RWPE1 (cell line): Measurements from ENCODE around the gene ARV1.

Source experiments
- CTCF ChIA-PET: fragments of 350-600 bp; sonication (Branson Sonifier 250); formaldehyde crosslinking; extraction: SDS; loops from one replicate; lab custom pipeline; 2021; lab: Yijun Ruan, JAX
- POLR2A ChIA-PET: fragments of 400-600 bp; formaldehyde crosslinking; extraction: SDS; loops from one replicate; lab custom pipeline; 2020; ENCODE audit warnings: antibody characterized with exemption; ENCODE audit not compliant: low non-redundant PET; lab: Yijun Ruan, JAX
- DNase-seq: peaks from one replicate; pipeline ENCODE4 v3.0.0; 2012; ENCODE audit warnings: low spot score
- H3K27ac ChIP-seq: fragments of 450-650 bp; 2 replicates; pipeline ENCODE4 v1.5.1; 2017
- TF ChIP-seq, protein P1 (sequence below): fragments of 450-650 bp; conservative IDR thresholded peaks from 2 replicates; pipeline ENCODE4 v1.5.1; 2017; ENCODE audit warnings: low read depth, mild to moderate bottlenecking

Gene ARV1

DNA sequence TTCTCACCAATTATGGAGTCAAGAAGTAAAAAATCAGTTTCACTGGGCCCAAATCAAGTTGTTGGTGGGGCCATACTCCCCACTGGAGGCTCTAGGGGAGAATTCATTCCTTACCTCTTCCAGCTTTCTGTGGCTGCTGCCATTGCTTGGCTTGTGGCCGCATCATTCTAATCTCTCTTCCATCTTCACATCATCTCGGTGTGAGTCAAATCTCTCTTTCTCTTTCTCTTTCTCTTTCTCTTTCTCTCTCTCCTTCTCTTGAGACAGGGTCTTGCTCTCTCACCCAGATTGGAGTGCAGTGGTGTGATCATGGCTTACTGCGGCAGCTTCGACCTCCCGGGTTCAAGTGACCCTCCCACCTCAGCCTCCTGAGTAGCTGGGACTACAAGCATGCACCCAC, 33.1 kb downstream of the ARV1 start:
- DNase-seq: no peak
- no peak overlapping the region for H3K27ac ChIP-seq
- CTCF ChIA-PET: interaction anchor here (0.6 kb wide), 1 partner anchor 401 kb away, joined by 3 read pairs; no protein-coding TSS in a partner anchor
- POLR2A ChIA-PET: no interaction called here
- TF ChIP-seq, protein P1, sequence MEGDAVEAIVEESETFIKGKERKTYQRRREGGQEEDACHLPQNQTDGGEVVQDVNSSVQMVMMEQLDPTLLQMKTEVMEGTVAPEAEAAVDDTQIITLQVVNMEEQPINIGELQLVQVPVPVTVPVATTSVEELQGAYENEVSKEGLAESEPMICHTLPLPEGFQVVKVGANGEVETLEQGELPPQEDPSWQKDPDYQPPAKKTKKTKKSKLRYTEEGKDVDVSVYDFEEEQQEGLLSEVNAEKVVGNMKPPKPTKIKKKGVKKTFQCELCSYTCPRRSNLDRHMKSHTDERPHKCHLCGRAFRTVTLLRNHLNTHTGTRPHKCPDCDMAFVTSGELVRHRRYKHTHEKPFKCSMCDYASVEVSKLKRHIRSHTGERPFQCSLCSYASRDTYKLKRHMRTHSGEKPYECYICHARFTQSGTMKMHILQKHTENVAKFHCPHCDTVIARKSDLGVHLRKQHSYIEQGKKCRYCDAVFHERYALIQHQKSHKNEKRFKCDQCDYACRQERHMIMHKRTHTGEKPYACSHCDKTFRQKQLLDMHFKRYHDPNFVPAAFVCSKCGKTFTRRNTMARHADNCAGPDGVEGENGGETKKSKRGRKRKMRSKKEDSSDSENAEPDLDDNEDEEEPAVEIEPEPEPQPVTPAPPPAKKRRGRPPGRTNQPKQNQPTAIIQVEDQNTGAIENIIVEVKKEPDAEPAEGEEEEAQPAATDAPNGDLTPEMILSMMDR: no peak

DNA sequence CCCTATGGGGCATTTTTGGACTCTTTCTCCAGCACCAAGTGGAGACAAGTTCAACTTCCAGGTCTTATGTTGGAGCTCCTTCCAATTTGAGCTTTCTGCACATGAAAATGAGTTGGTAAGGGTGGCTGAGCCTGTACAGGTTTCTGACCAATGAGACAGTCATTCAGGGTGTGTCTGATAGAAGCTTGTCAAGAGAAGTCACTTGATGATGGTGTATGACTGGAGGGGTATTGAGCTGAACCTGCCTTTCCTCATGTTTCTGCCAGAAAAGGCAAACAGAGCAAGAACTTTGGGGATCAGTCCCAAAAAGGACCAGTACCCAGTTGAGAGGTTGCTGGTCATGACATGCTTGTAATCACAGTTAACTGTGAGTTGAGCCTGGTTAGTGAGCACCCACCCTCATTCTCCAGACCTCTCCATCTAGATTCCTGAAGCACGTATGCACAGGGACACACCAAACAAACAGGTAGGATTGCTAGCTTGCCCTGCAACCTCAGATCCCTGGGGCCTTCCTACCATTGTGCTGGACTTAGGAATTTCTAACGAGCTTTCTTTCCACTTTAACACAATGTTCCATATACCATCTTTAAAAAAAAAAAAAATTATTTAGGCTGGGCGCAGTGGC, 34.6 kb downstream of the ARV1 start:
- CTCF ChIA-PET: interaction anchor here (0.5 to 0.6 kb wide), 2 partner anchors 198 to 222 kb away, joined by 3 to 5 read pairs; no protein-coding TSS in a partner anchor
- H3K27ac ChIP-seq: no peak overlapping the region
- TF ChIP-seq, protein P1: no peak
- DNase-seq: no peak
- POLR2A ChIA-PET: no interaction called here

DNA sequence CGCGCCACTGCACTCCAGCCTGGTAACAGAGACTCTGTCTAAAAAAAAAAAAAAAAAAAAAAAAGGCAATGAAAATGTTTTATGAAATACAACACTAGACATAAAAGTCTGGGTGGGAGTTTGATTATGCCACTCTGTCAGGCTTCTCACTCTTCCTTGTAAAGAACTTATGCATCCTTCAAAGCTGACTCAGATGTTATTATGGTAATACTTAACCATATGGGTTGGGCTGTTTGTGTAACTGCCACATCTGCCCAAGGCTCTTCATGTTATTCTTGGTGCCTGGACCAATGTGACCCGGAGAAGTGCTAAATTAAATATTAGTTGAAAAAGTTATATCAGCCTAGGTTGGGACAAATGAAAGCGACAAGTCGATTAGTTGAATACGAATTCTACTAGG, 37.3 kb downstream of the ARV1 start:
- DNase-seq: no peak
- H3K27ac ChIP-seq: no peak overlapping the region
- ChIA-PET CTCF (interaction anchor here (0.5 kb wide), 1 partner anchor 244 kb away, joined by 5 read pairs; no protein-coding TSS in a partner anchor), POLR2A (no interaction called here)
- TF ChIP-seq, protein P1: no peak

DNA sequence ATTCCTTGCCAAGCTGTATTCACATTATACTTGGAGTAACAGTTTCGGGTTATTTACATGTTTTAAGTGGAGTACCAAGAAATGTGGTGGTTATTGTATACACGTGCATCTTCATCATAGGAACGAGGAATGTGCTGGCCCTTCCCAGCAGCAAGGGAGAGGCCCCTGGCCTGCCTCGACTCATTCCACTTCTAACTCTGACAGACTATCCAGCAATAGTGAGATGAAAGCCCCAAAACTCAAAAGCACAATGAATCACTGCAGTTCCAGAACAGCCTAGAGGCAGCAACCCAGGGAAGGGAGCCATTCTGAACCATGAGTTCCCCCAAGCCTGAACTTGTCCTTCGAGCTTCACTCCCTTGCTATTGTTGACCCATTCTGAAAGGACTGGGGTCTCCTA, 38.1 kb downstream of the ARV1 start:
- TF ChIP-seq, protein P1: no peak
- CTCF ChIA-PET: no interaction called here
- H3K27ac ChIP-seq: peak overlapping the region; percentile 72
- POLR2A ChIA-PET: no interaction called here
- DNase-seq: peak; percentile 49

DNA sequence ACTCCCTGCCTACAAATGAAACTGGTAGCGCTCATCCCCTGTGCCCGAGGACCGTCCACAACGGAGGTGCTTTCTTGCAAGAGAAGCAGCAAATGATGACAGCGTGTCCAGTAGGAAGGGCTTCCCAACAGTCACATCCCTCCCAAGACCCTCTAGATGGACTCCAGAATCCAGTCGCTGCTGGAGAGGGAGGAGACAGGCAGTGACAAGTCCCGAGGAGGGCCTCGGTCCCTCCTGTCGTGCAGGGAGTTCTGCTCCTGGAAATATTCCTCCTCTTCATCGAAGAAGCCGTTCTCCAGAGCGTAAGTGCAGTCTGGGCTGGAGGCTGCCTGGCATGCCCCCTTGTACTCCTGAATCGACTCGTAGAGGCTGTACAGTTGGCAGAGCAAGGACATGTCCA, 40.8 kb downstream of the ARV1 start:
- no peak for DNase-seq
- TF ChIP-seq, protein P1: no peak
- POLR2A ChIA-PET: no interaction called here
- CTCF ChIA-PET: interaction anchor here (0.6 kb wide), 1 partner anchor 74 kb away, joined by 3 read pairs; no protein-coding TSS in a partner anchor
- no peak overlapping the region for H3K27ac ChIP-seq

DNA sequence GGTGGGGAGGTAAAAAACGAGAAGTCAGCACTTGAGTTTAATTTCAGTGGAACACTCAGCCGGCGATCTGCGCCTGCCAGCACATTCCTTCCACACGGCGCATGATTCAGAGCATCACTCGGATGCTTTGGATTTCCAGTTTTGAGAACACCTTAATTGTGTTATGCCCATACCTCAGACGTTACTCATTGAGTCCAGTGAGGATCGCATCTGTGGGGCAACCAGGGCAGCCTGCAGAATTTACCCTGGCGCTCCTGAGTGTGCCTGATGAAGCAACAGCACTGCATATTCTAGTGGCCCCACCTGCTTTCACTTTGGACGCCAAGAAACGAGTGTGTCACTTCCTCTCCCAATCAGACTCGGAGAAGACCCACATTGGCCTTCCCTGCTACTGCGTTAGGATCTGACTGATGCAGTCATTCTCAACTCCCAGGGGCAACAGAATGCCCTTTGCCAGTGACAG, 41.3 kb downstream of the ARV1 start:
- CTCF ChIA-PET: interaction anchor here (0.6 kb wide), 1 partner anchor 74 kb away, joined by 3 read pairs; no protein-coding TSS in a partner anchor
- TF ChIP-seq, protein P1: no peak
- POLR2A ChIA-PET: no interaction called here
- H3K27ac ChIP-seq: no peak overlapping the region
- DNase-seq: peak; percentile 46
